ENCODE data around the gene C10orf67. TPM values are rescaled to one million over a fixed set of nuclear protein-coding genes. Genes with fewer than 3 reads are reported as not detected.

The C10orf67 gene
- total and polyA plus RNA-seq, 2 donors (not counting 1 experiment from before 2014, with no cell fraction given): not detected

DNA sequence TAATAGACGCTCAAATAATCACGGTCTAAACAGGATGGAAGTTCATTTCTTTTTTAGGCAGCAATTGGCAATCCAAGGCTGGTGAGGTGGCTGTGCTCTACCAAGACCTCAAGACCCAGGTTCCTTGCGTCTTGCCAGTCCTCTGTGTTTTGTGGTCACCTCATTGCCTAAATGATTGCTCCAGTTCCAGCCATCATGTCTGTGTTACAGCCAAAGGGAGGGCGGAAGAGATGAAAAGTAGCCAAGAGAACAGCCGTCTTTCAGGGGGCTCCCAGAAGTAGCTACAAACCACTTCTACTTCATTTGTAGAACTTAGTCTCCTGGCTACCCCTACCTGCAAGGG, 19.2 kb upstream of the C10orf67 start:
- POLR2A ChIA-PET: no interaction called here
- Histone ChIP-seq H3K79me2 (ENCODE audit: control insufficient read depth, insufficient read depth, low read length) (no peaks in the 10 kb centered on the region), H3K27me3 (replicated peaks in 1 of 4; ENCODE audit: control extremely low read depth in 1 of 4, control insufficient read depth in 3 of 4, insufficient read depth in 4 of 4, low read length in 3 of 4) (peaks cover 0 to 23% (median 7%) of the 10 kb centered on the region in 4 experiments), H3K36me3 (replicated peaks in 1 of 2; ENCODE audit: control extremely low read depth in 1 of 2, control insufficient read depth in 1 of 2, extremely low read depth in 1 of 2, insufficient read depth in 2 of 2, low read length in 1 of 2) (no peaks in the 10 kb centered on the region), H3K27ac (ENCODE audit: low read length in 2 of 2) (no peak overlapping the region), H3K4me3 (ENCODE audit: control extremely low read depth in 1 of 5, extremely low read depth in 1 of 5, insufficient read depth in 1 of 5, low read depth in 2 of 5, low read length in 4 of 5) (no peak overlapping the region), H3K4me2 (replicated peaks; ENCODE audit: low read depth, low read length, poor library complexity, severe bottlenecking) (no peak overlapping the region), H2AFZ (ENCODE audit: insufficient read depth, low read depth, low read length, poor library complexity, severe bottlenecking) (no peak overlapping the region), H3K4me1 (ENCODE audit: control insufficient read depth in 2 of 2, insufficient read depth in 2 of 2, low read length in 2 of 2) (peaks cover 25 to 35% of the 10 kb centered on the region in 2 donors), H3K9ac (ENCODE audit: low read length) (no peak overlapping the region), H4K20me1 (ENCODE audit: control insufficient read depth, insufficient read depth, low read length, poor library complexity, severe bottlenecking) (no peaks in the 10 kb centered on the region), H3K9me3 (ENCODE audit: control extremely low read depth in 1 of 3, control insufficient read depth in 2 of 3, insufficient read depth in 1 of 3, low read length in 2 of 3) (peaks cover 0 to 4% (median 1%) of the 10 kb centered on the region in 3 donors)
- Mint-ChIP-seq H3K27me3 (peaks cover 33% of the 10 kb centered on the region), H3K4me3 (peak overlapping the region; percentile 11), H3K4me1 (peaks cover 38% of the 10 kb centered on the region), H3K27ac (no peak overlapping the region), H3K9me3 (ENCODE audit: insufficient read depth) (no peaks in the 10 kb centered on the region)
- intact Hi-C loops (cut with micrococcal nuclease): no loop called here
- ATAC-seq (ENCODE audit: low read depth) (no peak), DNase-seq (no peak)
- CTCF ChIA-PET: interaction anchor here (1.4 to 2.0 kb wide), 2 partner anchors 13 to 168 kb away, joined by 3 to 4 read pairs; no protein-coding TSS in a partner anchor
- TF ChIP-seq, protein P1, sequence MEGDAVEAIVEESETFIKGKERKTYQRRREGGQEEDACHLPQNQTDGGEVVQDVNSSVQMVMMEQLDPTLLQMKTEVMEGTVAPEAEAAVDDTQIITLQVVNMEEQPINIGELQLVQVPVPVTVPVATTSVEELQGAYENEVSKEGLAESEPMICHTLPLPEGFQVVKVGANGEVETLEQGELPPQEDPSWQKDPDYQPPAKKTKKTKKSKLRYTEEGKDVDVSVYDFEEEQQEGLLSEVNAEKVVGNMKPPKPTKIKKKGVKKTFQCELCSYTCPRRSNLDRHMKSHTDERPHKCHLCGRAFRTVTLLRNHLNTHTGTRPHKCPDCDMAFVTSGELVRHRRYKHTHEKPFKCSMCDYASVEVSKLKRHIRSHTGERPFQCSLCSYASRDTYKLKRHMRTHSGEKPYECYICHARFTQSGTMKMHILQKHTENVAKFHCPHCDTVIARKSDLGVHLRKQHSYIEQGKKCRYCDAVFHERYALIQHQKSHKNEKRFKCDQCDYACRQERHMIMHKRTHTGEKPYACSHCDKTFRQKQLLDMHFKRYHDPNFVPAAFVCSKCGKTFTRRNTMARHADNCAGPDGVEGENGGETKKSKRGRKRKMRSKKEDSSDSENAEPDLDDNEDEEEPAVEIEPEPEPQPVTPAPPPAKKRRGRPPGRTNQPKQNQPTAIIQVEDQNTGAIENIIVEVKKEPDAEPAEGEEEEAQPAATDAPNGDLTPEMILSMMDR (IDR thresholded peaks at IDR 0.05): no peak
- no peak for TF ChIP-seq EZH2 (IDR thresholded peaks at IDR 0.05; ENCODE audit: borderline replicate concordance, insufficient read depth, low read depth, low read length, poor library complexity, severe bottlenecking)
- 62% methylated on average over 3 of the region's 5 CpGs for WGBS (ENCODE audit: insufficient coverage)

DNA sequence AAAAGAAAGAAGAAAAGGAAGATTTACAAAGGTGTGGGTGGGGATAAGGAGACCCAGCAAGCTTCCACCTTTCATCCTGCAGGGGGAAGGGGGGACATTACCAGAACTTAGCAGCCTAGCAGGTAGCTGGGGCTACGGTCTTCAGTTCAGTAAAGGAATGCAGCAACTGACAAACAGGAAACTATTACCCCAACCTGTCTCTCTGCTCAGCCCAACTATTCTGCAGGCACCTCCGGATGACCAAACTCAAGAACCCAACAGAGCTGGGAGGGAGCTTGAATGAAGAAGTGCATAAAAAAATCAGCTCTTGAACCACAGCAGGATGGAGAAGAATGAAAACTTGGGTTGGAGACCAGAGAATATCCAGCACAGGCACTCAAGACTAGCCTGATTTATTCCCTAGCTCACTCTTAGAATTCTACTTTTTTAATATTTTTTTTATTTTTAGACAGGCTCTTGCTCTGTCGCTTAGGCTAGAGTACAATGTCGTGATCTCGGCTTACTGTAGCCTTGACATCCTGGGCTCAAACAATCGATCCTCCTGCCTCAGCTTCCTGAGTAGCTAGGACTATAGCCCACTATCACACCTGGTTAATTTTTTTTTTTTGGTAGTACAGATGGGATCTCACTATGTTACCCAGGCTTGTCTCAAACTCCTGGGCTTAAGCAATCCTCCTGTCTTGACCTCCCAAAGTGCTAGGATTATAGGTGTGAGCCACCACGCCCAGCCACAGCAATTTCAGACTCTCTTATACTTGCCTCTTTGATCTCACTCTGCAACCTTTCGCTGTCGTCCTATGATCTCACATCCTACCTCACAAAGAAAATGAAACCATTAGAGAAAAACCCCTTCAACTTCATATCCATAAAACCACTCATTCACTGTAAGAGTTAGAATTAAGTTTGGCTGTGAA, 18.5 kb upstream of the C10orf67 start:
- ATAC-seq (ENCODE audit: low read depth) (no peak), DNase-seq (peak; percentile 16)
- intact Hi-C loops (cut with micrococcal nuclease): no loop called here
- ChIA-PET CTCF (interaction anchor here (1.0 to 1.4 kb wide), 2 partner anchors 48 to 169 kb away, joined by 3 read pairs; no protein-coding TSS in a partner anchor), POLR2A (no interaction called here)
- no peak overlapping the region for H2AFZ ChIP-seq (ENCODE audit: insufficient read depth, low read depth, low read length, poor library complexity, severe bottlenecking)
- H3K79me2 ChIP-seq (ENCODE audit: control insufficient read depth, insufficient read depth, low read length): no peaks in the 10 kb centered on the region
- H3K9me3 Mint-ChIP-seq (ENCODE audit: insufficient read depth): no peaks in the 10 kb centered on the region
- H3K9me3 ChIP-seq (ENCODE audit: control extremely low read depth in 1 of 3, control insufficient read depth in 2 of 3, insufficient read depth in 1 of 3, low read length in 2 of 3): peaks cover 0 to 4% (median 1%) of the 10 kb centered on the region in 3 donors
- peaks cover 30% of the 10 kb centered on the region for H3K27me3 Mint-ChIP-seq
- no peak overlapping the region for H3K4me3 ChIP-seq (ENCODE audit: control extremely low read depth in 1 of 5, extremely low read depth in 1 of 5, insufficient read depth in 1 of 5, low read depth in 2 of 5, low read length in 4 of 5)
- no peaks in the 10 kb centered on the region for H4K20me1 ChIP-seq (ENCODE audit: control insufficient read depth, insufficient read depth, low read length, poor library complexity, severe bottlenecking)
- peak overlapping the region; percentile 11 for H3K4me3 Mint-ChIP-seq
- no peak overlapping the region for H3K9ac ChIP-seq (ENCODE audit: low read length)
- no peak overlapping the region for H3K27ac Mint-ChIP-seq
- TF ChIP-seq, protein P1 (IDR thresholded peaks at IDR 0.05): no peak
- no peak for TF ChIP-seq EZH2 (IDR thresholded peaks at IDR 0.05; ENCODE audit: borderline replicate concordance, insufficient read depth, low read depth, low read length, poor library complexity, severe bottlenecking)
- H3K27ac ChIP-seq (ENCODE audit: low read length in 2 of 2): no peak overlapping the region
- WGBS (ENCODE audit: insufficient coverage): 67% methylated on average over 2 of the region's 9 CpGs
- peaks cover 32% of the 10 kb centered on the region for H3K4me1 Mint-ChIP-seq
- H3K27me3 ChIP-seq (replicated peaks in 1 of 4; ENCODE audit: control extremely low read depth in 1 of 4, control insufficient read depth in 3 of 4, insufficient read depth in 4 of 4, low read length in 3 of 4): peaks cover 0 to 19% (median 7%) of the 10 kb centered on the region in 4 experiments
- no peaks in the 10 kb centered on the region for H3K36me3 ChIP-seq (replicated peaks in 1 of 2; ENCODE audit: control extremely low read depth in 1 of 2, control insufficient read depth in 1 of 2, extremely low read depth in 1 of 2, insufficient read depth in 2 of 2, low read length in 1 of 2)
- H3K4me2 ChIP-seq (replicated peaks; ENCODE audit: low read depth, low read length, poor library complexity, severe bottlenecking): no peak overlapping the region
- H3K4me1 ChIP-seq (ENCODE audit: control insufficient read depth in 2 of 2, insufficient read depth in 2 of 2, low read length in 2 of 2): peaks cover 19 to 29% of the 10 kb centered on the region in 2 donors
